GM12892 (cell line): ENCODE data around the gene BMP2.

ENCODE experiments used
- DNase-seq: peaks from one replicate; pipeline ENCODE4 v3.0.0; 2011; ENCODE audit not compliant: insufficient read length
- FAIRE-seq: peaks from 2 replicates; lab custom pipeline; 2011; peaks lifted over from hg19 to GRCh38; lab: Jason Lieb, UNC
- POLR2A ChIP-seq: IDR thresholded peaks from 2 replicates; pipeline ENCODE4 v1.6.1; 2011; ENCODE audit warnings: low read depth, low read length, control low read depth
- POLR2AphosphoS5 ChIP-seq: IDR thresholded peaks from 2 replicates; pipeline ENCODE4 v1.6.1; 2011; ENCODE audit warnings: low read depth, low read length, control low read depth
- TAF1 ChIP-seq: IDR thresholded peaks from 2 replicates; pipeline ENCODE4 v1.6.1; 2011; ENCODE audit warnings: low read depth, mild to moderate bottlenecking, control low read depth, low read length, borderline replicate concordance

BMP2 gene

GRCh38 chr20:6740096-6740495 lies 27.4 kb upstream of the BMP2 start:
- TF ChIP-seq TAF1 (no peak), POLR2A (no peak), POLR2AphosphoS5 (no peak)

GRCh38 chr20:6744180-6744579 lies 23.3 kb upstream of the BMP2 start:
- TF ChIP-seq POLR2A (no peak), TAF1 (no peak), POLR2AphosphoS5 (no peak)
- DNase-seq: no peak
- FAIRE-seq: no peak

More at GRCh38 chr20:6740096-6740495, 27.4 kb upstream of the BMP2 start:
- no peak for DNase-seq
- FAIRE-seq: no peak

DNA sequence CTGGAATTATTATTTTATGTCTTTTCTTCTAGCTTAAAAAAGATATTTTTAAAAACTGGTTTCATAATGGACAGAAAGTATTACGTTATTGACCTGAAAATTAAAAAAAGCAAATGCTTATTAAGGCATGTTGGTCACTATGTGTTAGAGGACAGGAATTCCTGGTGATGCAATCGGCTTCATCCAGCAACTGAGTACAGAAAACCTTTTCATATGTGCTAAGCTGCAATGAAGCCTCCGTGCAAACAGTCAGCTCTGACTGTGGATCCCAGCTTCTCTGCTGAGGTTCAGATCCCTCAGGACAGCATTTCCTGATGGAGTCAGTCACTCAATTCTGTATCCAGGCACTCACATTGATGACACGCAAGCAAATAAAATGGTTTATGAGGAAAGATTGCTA lies 22.7 kb upstream of the BMP2 start:
- no peak for TF ChIP-seq POLR2AphosphoS5
- TF ChIP-seq TAF1: no peak
- no peak for TF ChIP-seq POLR2A
- no peak for FAIRE-seq
- DNase-seq: no peak

DNA sequence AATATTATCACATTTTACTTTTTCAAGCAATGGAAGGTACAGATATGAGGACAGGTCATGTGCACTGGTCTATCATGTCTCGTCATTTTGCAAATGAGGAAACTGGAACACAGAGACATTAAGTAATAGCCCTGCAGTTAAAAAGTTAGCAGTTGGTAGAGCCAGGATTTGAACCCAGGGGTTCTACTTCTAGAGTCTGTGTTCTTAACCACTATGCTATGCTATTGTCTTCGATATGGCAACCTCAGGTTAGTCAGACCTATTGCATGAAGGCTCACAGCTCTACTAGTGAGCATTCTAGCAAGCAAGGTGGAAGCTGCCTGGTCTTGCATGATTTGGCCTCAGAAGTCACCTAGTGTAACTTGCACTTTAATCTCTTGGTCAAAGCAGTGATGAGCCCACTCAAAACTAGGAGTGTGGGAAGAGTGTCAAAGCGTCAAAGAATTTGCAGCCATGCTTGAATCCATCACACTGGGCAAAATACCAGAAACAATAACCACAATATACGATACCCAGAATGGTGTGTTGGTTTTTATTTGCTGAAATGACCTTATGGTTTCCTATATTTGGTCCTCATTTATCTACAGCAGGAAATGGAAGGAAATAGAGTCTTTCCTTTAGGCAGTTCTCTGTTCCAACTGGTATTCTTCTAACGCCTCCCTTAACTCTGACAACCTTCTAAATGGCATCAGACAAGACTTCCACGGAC lies 20.4 kb upstream of the BMP2 start:
- TF ChIP-seq POLR2A (no peak), POLR2AphosphoS5 (no peak), TAF1 (no peak)
- no peak for FAIRE-seq

GRCh38 chr20:6750438-6750837 lies 17.0 kb upstream of the BMP2 start:
- no peak for DNase-seq
- TF ChIP-seq POLR2A: no peak
- no peak for TF ChIP-seq POLR2AphosphoS5
- TF ChIP-seq TAF1: no peak
- FAIRE-seq: no peak

More for the DNA sequence above, 20.4 kb upstream of the BMP2 start:
- no peak for DNase-seq

- DNase-seq (no peak), FAIRE-seq (no peak)
- TF ChIP-seq TAF1: no peak
- TF ChIP-seq POLR2AphosphoS5: no peak
- no peak for TF ChIP-seq POLR2A
These were observed 10.5 kb upstream of the BMP2 start for GRCh38 chr20:6756693-6757595.

GRCh38 chr20:6764619-6765018 lies 2.9 kb upstream of the BMP2 start:
- DNase-seq: no peak

GRCh38 chr20:6765469-6766058 lies 1.9 kb upstream of the BMP2 start:
- DNase-seq (no peak), FAIRE-seq (no peak)
- no peak for TF ChIP-seq POLR2AphosphoS5
- no peak for TF ChIP-seq POLR2A
- TF ChIP-seq TAF1: no peak

More at GRCh38 chr20:6764619-6765018, 2.9 kb upstream of the BMP2 start:
- FAIRE-seq: no peak
- no peak for TF ChIP-seq POLR2A
- no peak for TF ChIP-seq TAF1
- no peak for TF ChIP-seq POLR2AphosphoS5

GRCh38 chr20:6766433-6766832 lies 1.1 kb upstream of the BMP2 start:
- no peak for DNase-seq
- no peak for FAIRE-seq
- TF ChIP-seq POLR2A (no peak), TAF1 (no peak), POLR2AphosphoS5 (no peak)

DNA sequence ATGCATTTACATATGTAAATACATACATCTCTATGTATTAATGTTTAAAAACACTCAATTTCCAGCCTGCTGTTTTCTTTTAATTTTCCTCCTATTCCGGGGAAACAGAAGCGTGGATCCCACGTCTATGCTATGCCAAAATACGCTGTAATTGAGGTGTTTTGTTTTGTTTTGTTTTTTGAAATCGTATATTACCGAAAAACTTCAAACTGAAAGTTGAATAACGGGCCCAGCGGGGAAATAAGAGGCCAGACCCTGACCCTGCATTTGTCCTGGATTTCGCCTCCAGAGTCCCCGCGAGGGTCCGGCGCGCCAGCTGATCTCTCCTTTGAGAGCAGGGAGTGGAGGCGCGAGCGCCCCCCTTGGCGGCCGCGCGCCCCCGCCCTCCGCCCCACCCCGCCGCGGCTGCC lies 355 bp upstream of the BMP2 start:
- FAIRE-seq: no peak
- TF ChIP-seq TAF1: no peak
- TF ChIP-seq POLR2AphosphoS5: no peak
- no peak for TF ChIP-seq POLR2A
- no peak for DNase-seq

DNA sequence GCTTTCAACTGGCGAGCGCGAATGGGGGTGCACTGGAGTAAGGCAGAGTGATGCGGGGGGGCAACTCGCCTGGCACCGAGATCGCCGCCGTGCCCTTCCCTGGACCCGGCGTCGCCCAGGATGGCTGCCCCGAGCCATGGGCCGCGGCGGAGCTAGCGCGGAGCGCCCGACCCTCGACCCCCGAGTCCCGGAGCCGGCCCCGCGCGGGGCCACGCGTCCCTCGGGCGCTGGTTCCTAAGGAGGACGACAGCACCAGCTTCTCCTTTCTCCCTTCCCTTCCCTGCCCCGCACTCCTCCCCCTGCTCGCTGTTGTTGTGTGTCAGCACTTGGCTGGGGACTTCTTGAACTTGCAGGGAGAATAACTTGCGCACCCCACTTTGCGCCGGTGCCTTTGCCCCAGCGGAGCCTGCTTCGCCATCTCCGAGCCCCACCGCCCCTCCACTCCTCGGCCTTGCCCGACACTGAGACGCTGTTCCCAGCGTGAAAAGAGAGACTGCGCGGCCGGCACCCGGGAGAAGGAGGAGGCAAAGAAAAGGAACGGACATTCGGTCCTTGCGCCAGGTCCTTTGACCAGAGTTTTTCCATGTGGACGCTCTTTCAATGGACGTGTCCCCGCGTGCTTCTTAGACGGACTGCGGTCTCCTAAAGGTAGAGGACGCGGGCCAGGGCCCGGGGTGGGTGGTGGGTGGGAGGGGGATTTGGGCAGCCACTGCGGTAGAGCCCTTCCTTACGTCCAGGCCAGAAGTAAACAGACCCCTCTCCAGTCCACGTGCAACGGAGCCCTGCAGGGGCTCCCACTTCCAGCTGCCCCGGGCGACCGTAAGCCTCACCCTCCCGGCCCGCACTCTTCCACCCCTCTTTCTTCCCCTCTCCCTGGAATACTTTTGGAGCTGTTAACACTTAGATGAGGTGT lies 998 bp downstream of the BMP2 start:
- FAIRE-seq: no peak
- no peak for DNase-seq
- TF ChIP-seq TAF1 (no peak), POLR2AphosphoS5 (no peak), POLR2A (no peak)
